NCI-H2081 (cell line): ENCODE measurements around the gene ZNF429.
"Not testable (repeated sequence)": the region's sequence is repeated elsewhere in the genome, so short reads cannot be mapped to it uniquely, and the experiment has no call there.

Source experiments
- DNase-seq, 2 experiments: peaks; one replicate each; lab custom pipeline; 2025; lab: John Stamatoyannopoulos, UW

Gene ZNF429

GRCh38 chr19:21519488-21519887 lies 14.1 kb downstream of the ZNF429 start:
- no peak for DNase-seq

GRCh38 chr19:21532904-21533303 lies 27.5 kb downstream of the ZNF429 start:
- no peak for DNase-seq

GRCh38 chr19:21536741-21537290 lies 31.4 kb downstream of the ZNF429 start:
- DNase-seq: not testable (repeated sequence)

GRCh38 chr19:21559444-21559843 lies 54.0 kb downstream of the ZNF429 start:
- no peak for DNase-seq

GRCh38 chr19:21564406-21564805 lies 59.0 kb downstream of the ZNF429 start:
- DNase-seq: no peak

- no peak for DNase-seq
These were observed 60.7 kb downstream of the ZNF429 start for GRCh38 chr19:21566073-21566472.

GRCh38 chr19:21567806-21568205 lies 62.4 kb downstream of the ZNF429 start:
- not testable (repeated sequence) for DNase-seq

- DNase-seq: peak; percentile 28 to 32
These were observed 63.6 kb downstream of the ZNF429 start for GRCh38 chr19:21568816-21569493.

GRCh38 chr19:21569494-21569865 lies 64.1 kb downstream of the ZNF429 start:
- no peak for DNase-seq

- no peak for DNase-seq
These were observed 65.9 kb downstream of the ZNF429 start for GRCh38 chr19:21571316-21571715.

- DNase-seq: no peak
These were observed 69.2 kb downstream of the ZNF429 start for GRCh38 chr19:21574607-21575006.

GRCh38 chr19:21576481-21576880 lies 71.1 kb downstream of the ZNF429 start:
- DNase-seq: no peak

- no peak for DNase-seq
These were observed 74.7 kb downstream of the ZNF429 start for GRCh38 chr19:21580101-21580500.

- no peak for DNase-seq
These were observed 75.4 kb downstream of the ZNF429 start for GRCh38 chr19:21580818-21581217.

GRCh38 chr19:21581646-21582240 lies 76.3 kb downstream of the ZNF429 start:
- no peak for DNase-seq

- DNase-seq: no peak
These were observed 79.1 kb downstream of the ZNF429 start for GRCh38 chr19:21584537-21584936.

- DNase-seq: no peak
These were observed 80.0 kb downstream of the ZNF429 start for GRCh38 chr19:21585281-21585890.

GRCh38 chr19:21586311-21587116 lies 81.1 kb downstream of the ZNF429 start:
- DNase-seq: no peak

GRCh38 chr19:21587117-21587461 lies 81.7 kb downstream of the ZNF429 start:
- DNase-seq: no peak

- DNase-seq: no peak
These were observed 82.1 kb downstream of the ZNF429 start for GRCh38 chr19:21587549-21587948.

- DNase-seq: no peak
These were observed 82.7 kb downstream of the ZNF429 start for GRCh38 chr19:21588065-21588601.

GRCh38 chr19:21590867-21591266 lies 85.5 kb downstream of the ZNF429 start:
- no peak for DNase-seq
